H9 (cell line): ENCODE results near the gene OR10P1. TPM values are rescaled to one million over a fixed set of nuclear protein-coding genes. Genes with fewer than 3 reads are reported as not detected.

ENCODE experiments used
- DNase-seq: peaks from one replicate; pipeline ENCODE4 v3.0.0-alpha.2; 2017
- H2AFZ ChIP-seq: one replicate; pipeline ENCODE4 v1.6.1; 2013; ENCODE audit warnings: mild to moderate bottlenecking, low read length, control low read depth, moderate library complexity
- H2AK5ac ChIP-seq: 2 replicates; pipeline ENCODE4 v1.6.1; 2013; ENCODE audit warnings: low read length, control low read depth, mixed read lengths; ENCODE audit not compliant: insufficient read length
- H2BK120ac ChIP-seq: one replicate; pipeline ENCODE4 v1.6.1; 2013; ENCODE audit warnings: low read depth, mild to moderate bottlenecking, low read length, control low read depth, inconsistent platforms; ENCODE audit not compliant: poor library complexity, severe bottlenecking
- H2BK12ac ChIP-seq: 2 replicates; pipeline ENCODE4 v1.6.1; 2013; ENCODE audit warnings: low read length, control low read depth, mixed read lengths, low read depth; ENCODE audit not compliant: insufficient read length
- H2BK15ac ChIP-seq: 2 replicates; pipeline ENCODE4 v1.6.1; 2013; ENCODE audit warnings: low read depth, low read length, control low read depth
- H2BK20ac ChIP-seq: one replicate; pipeline ENCODE4 v1.6.1; 2013; ENCODE audit warnings: low read depth, mild to moderate bottlenecking, low read length, control low read depth, inconsistent platforms; ENCODE audit not compliant: poor library complexity, severe bottlenecking
- H2BK5ac ChIP-seq: 2 replicates; pipeline ENCODE4 v1.6.1; 2013; ENCODE audit warnings: low read length, control low read depth, mixed read lengths; ENCODE audit not compliant: insufficient read length
- H3K14ac ChIP-seq: 2 replicates; pipeline ENCODE4 v1.6.1; 2013; ENCODE audit warnings: low read length, control low read depth; ENCODE audit not compliant: insufficient read depth
- H3K18ac ChIP-seq: 2 replicates; pipeline ENCODE4 v1.6.1; 2013; ENCODE audit warnings: low read depth, mild to moderate bottlenecking, mixed read lengths, low read length, control low read depth; ENCODE audit not compliant: insufficient read length
- H3K23ac ChIP-seq: 2 replicates; pipeline ENCODE4 v1.6.1; 2013; ENCODE audit warnings: low read length, control low read depth, mixed read lengths, low read depth; ENCODE audit not compliant: insufficient read length
- H3K23me2 ChIP-seq: 2 replicates; pipeline ENCODE4 v1.6.1; 2013; ENCODE audit warnings: low read depth, mild to moderate bottlenecking, mixed read lengths, low read length, control low read depth; ENCODE audit not compliant: insufficient read length, poor library complexity, severe bottlenecking
- H3K27ac ChIP-seq: 2 replicates; pipeline ENCODE4 v1.5.1; 2013; ENCODE audit warnings: low read length, control low read depth, mixed read lengths, low read depth; ENCODE audit not compliant: insufficient read length
- H3K27me3 ChIP-seq: 2 replicates; pipeline ENCODE4 v1.6.1; 2013; ENCODE audit warnings: low read length, control low read depth, inconsistent platforms; ENCODE audit not compliant: insufficient read depth
- H3K4ac ChIP-seq: 2 replicates; pipeline ENCODE4 v1.6.1; 2013; ENCODE audit warnings: low read depth, mild to moderate bottlenecking, control low read depth, inconsistent platforms, low read length, moderate library complexity
- H3K4me1 ChIP-seq: 2 replicates; pipeline ENCODE4 v1.6.1; 2013; ENCODE audit warnings: low read length, control low read depth, inconsistent platforms; ENCODE audit not compliant: insufficient read depth
- H3K4me2 ChIP-seq: 2 replicates; pipeline ENCODE4 v1.6.1; 2013; ENCODE audit warnings: low read length, control low read depth, mixed read lengths; ENCODE audit not compliant: insufficient read length, insufficient read depth
- H3K56ac ChIP-seq: 2 replicates; pipeline ENCODE4 v1.6.1; 2013; ENCODE audit warnings: low read depth, mild to moderate bottlenecking, mixed read lengths, low read length, control low read depth; ENCODE audit not compliant: insufficient read length
- H3K79me1 ChIP-seq: 2 replicates; pipeline ENCODE4 v1.6.1; 2013; ENCODE audit warnings: low read depth, mild to moderate bottlenecking, moderate library complexity, low read length, control low read depth, inconsistent platforms; ENCODE audit not compliant: insufficient read depth, poor library complexity, severe bottlenecking
- H3K79me2 ChIP-seq: 2 replicates; pipeline ENCODE4 v1.6.1; 2013; ENCODE audit warnings: low read length, control low read depth, inconsistent platforms; ENCODE audit not compliant: insufficient read depth
- H3K9ac ChIP-seq: 2 replicates; pipeline ENCODE4 v1.6.1; 2013; ENCODE audit warnings: low read length, control low read depth, mixed read lengths; ENCODE audit not compliant: insufficient read length; ENCODE audit errors: extremely low read depth
- H3K9me3 ChIP-seq: one replicate; pipeline ENCODE4 v1.6.1; 2013; ENCODE audit warnings: low read depth, low read length, inconsistent platforms; ENCODE audit not compliant: control insufficient read depth
- H3T11ph ChIP-seq: one replicate; pipeline ENCODE4 v1.6.1; 2013; ENCODE audit warnings: mild to moderate bottlenecking, low read length, control low read depth, inconsistent platforms
- H4K20me1 ChIP-seq: one replicate; pipeline ENCODE4 v1.6.1; 2013; ENCODE audit not compliant: control insufficient read depth, insufficient read length, insufficient read depth
- H4K5ac ChIP-seq: 2 replicates; pipeline ENCODE4 v1.6.1; 2013; ENCODE audit warnings: low read depth, mild to moderate bottlenecking, mixed read lengths, low read length, control low read depth; ENCODE audit not compliant: insufficient read length
- H4K8ac ChIP-seq: replicated peaks from 2 replicates; pipeline ENCODE4 v1.6.1; 2013; ENCODE audit warnings: low read length, control low read depth, mixed read lengths, low read depth; ENCODE audit not compliant: insufficient read length
- H4K91ac ChIP-seq: 2 replicates; pipeline ENCODE4 v1.6.1; 2013; ENCODE audit warnings: low read depth, mild to moderate bottlenecking, moderate library complexity, mixed read lengths, low read length, control low read depth; ENCODE audit not compliant: insufficient read length
- H3K27ac Mint-ChIP-seq, 3 experiments: 2 replicates in 2 of 3; 3 replicates in 1 of 3; pipeline ENCODE4 v1.8.0; 2020 to 2021; ENCODE audit warnings: mixed read lengths in 3 of 3, mild to moderate bottlenecking in 1 of 3, moderate library complexity in 1 of 3
- H3K27me3 Mint-ChIP-seq: 2 replicates; pipeline ENCODE4 v1.8.0; 2021; ENCODE audit warnings: low read depth, mild to moderate bottlenecking, moderate library complexity, mixed read lengths
- H3K36me3 Mint-ChIP-seq, 3 experiments: 2 replicates in 2 of 3; 3 replicates in 1 of 3; pipeline ENCODE4 v1.8.0; 2020 to 2021; ENCODE audit warnings: low read depth in 3 of 3, mixed read lengths in 3 of 3; ENCODE audit not compliant: insufficient read depth in 1 of 3
- H3K4me1 Mint-ChIP-seq, 2 experiments: 2 replicates each; pipeline ENCODE4 v1.8.0; 2020; ENCODE audit warnings: mixed read lengths in 2 of 2
- H3K4me3 Mint-ChIP-seq, 2 experiments: 2 replicates in 1 of 2; 3 replicates in 1 of 2; pipeline ENCODE4 v1.8.0; 2020 to 2021; ENCODE audit warnings: mild to moderate bottlenecking in 2 of 2, mixed read lengths in 2 of 2, moderate library complexity in 1 of 2
- H3K9me3 Mint-ChIP-seq, 2 experiments: 2 replicates in 1 of 2; 3 replicates in 1 of 2; pipeline ENCODE4 v1.8.0; 2020; ENCODE audit warnings: mild to moderate bottlenecking in 2 of 2, mixed read lengths in 2 of 2, moderate library complexity in 1 of 2
- WGBS: extraction: QIAGEN DNeasy Blood & Tissue Kit; methylation state at CpG from one replicate; pipeline ENCODE4 v1.1.7; 2013; ENCODE audit warnings: missing lambda C conversion rate, low lambda C conversion rate, mixed read lengths; ENCODE audit not compliant: insufficient read length; ENCODE audit errors: extremely low coverage; 5-methylcytosine and 5-hydroxymethylcytosine counted together
- total RNA-seq: library from RNA; stranded (reverse); gene quantifications from 2 replicates; pipeline ENCODE4 v1.2.1, GENCODE V29; 2021
- TF ChIP-seq, protein P1 (sequence below): fragments of 200-600 bp; sonication (generic); conservative IDR thresholded peaks from 3 replicates; pipeline ENCODE4 v1.8.0; 2021; ENCODE audit warnings: antibody characterized with exemption, mild to moderate bottlenecking

OR10P1 gene
- total RNA-seq, 1 experiment from 2014 or later = not detected

DNA sequence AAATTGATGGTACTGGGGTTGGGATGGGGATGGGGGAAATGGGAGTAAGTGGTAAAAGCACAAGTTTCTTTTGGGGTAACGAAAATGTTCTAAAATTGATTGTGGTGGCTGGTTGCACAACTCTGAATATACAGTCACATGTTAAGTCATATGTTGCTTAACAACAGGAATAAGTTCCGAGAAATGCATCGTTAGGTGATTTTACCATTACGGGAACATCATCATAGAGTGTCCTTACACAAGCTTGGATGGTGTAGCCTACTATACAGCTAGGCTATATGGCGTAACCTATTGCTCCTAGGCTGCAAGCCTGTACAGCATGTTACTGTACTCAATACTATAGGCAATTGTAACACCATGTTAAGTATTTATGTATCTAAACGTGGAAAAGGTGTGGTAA, 40.0 kb downstream of the OR10P1 start:
- H2BK120ac ChIP-seq = no peak overlapping the region
- Mint-ChIP-seq H3K36me3 (no peaks in the 10 kb centered on the region), H3K27ac (no peak overlapping the region), H3K4me1 (peaks cover 10% of the 10 kb centered on the region in 2 experiments), H3K27me3 (peaks cover 11% of the 10 kb centered on the region), H3K4me3 (no peak overlapping the region), H3K9me3 (no peaks in the 10 kb centered on the region)
- no peaks in the 10 kb centered on the region for H3K27me3 ChIP-seq
- H3K79me1 ChIP-seq = no peaks in the 10 kb centered on the region
- no peak overlapping the region for H2AK5ac ChIP-seq
- WGBS = no CpG with 5 or more reads among the region's 6 CpGs
- no peaks in the 10 kb centered on the region for H3K9me3 ChIP-seq
- no peak overlapping the region for H4K8ac ChIP-seq
- no peaks in the 10 kb centered on the region for H3K4me1 ChIP-seq
- no peak for DNase-seq
- no peaks in the 10 kb centered on the region for H3K23me2 ChIP-seq
- H3K4ac ChIP-seq = no peak overlapping the region
- no peak overlapping the region for H3K4me2 ChIP-seq
- no peaks in the 10 kb centered on the region for H4K20me1 ChIP-seq
- no peak overlapping the region for H2AFZ ChIP-seq
- H3K79me2 ChIP-seq = no peaks in the 10 kb centered on the region
- TF ChIP-seq, protein P1, sequence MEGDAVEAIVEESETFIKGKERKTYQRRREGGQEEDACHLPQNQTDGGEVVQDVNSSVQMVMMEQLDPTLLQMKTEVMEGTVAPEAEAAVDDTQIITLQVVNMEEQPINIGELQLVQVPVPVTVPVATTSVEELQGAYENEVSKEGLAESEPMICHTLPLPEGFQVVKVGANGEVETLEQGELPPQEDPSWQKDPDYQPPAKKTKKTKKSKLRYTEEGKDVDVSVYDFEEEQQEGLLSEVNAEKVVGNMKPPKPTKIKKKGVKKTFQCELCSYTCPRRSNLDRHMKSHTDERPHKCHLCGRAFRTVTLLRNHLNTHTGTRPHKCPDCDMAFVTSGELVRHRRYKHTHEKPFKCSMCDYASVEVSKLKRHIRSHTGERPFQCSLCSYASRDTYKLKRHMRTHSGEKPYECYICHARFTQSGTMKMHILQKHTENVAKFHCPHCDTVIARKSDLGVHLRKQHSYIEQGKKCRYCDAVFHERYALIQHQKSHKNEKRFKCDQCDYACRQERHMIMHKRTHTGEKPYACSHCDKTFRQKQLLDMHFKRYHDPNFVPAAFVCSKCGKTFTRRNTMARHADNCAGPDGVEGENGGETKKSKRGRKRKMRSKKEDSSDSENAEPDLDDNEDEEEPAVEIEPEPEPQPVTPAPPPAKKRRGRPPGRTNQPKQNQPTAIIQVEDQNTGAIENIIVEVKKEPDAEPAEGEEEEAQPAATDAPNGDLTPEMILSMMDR = no peak
- H3K14ac ChIP-seq = no peak overlapping the region
- H3K56ac ChIP-seq = no peak overlapping the region
- H3T11ph ChIP-seq = no peak overlapping the region
- no peak overlapping the region for H2BK12ac ChIP-seq
- H3K23ac ChIP-seq = no peak overlapping the region
- no peak overlapping the region for H3K27ac ChIP-seq
- no peak overlapping the region for H2BK20ac ChIP-seq
- H2BK15ac ChIP-seq = no peak overlapping the region
- no peak overlapping the region for H3K18ac ChIP-seq
- H3K9ac ChIP-seq = no peak overlapping the region
- no peak overlapping the region for H4K5ac ChIP-seq
- no peak overlapping the region for H4K91ac ChIP-seq
- H2BK5ac ChIP-seq = no peak overlapping the region
